Mammary epithelial cell (primary cell): Measurements from ENCODE around the gene PARD3B.

Experiments
- CTCF ChIP-seq, 2 donors: IDR thresholded peaks in 1 of 2; conservative IDR thresholded peaks in 1 of 2; 2 replicates each; pipeline ENCODE4 v1.5.1; 2011 to 2012; ENCODE audit warnings: inconsistent platforms in 2 of 2, low read length in 2 of 2, mild to moderate bottlenecking in 2 of 2, control low read depth in 1 of 2, low read depth in 1 of 2; ENCODE audit not compliant: insufficient read depth in 1 of 2; ENCODE audit errors: extremely low read depth in 1 of 2
- EZH2 ChIP-seq: IDR thresholded peaks from 2 replicates; pipeline ENCODE4 v1.6.1; 2012; ENCODE audit warnings: low read length, inconsistent platforms, borderline replicate concordance

- TF ChIP-seq CTCF (conservative IDR thresholded peaks at IDR 0.05 in 1 of 2, IDR thresholded peaks at IDR 0.05 in 1 of 2; ENCODE audit: extremely low read depth in 1 of 2, insufficient read depth in 1 of 2, low read depth in 1 of 2, low read length in 2 of 2) = no peak
- TF ChIP-seq EZH2 = no peak
These were observed 742.0 kb downstream of the PARD3B start for GRCh38 chr2:205287316-205287715.
